Melanocyte of skin (primary cell): ENCODE data around the gene UTP15. TPM values are rescaled to one million over a fixed set of nuclear protein-coding genes. Genes with fewer than 3 reads are reported as not detected.

Experiments used
- total RNA-seq, 2 donors: library from RNA; depleted of rRNA; stranded (reverse); fragments of >200 nt; gene quantifications; 2 replicates each; pipeline ENCODE4 v1.2.3, GENCODE V29; 2012

Gene UTP15, protein sequence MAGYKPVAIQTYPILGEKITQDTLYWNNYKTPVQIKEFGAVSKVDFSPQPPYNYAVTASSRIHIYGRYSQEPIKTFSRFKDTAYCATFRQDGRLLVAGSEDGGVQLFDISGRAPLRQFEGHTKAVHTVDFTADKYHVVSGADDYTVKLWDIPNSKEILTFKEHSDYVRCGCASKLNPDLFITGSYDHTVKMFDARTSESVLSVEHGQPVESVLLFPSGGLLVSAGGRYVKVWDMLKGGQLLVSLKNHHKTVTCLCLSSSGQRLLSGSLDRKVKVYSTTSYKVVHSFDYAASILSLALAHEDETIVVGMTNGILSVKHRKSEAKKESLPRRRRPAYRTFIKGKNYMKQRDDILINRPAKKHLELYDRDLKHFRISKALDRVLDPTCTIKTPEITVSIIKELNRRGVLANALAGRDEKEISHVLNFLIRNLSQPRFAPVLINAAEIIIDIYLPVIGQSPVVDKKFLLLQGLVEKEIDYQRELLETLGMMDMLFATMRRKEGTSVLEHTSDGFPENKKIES
- 10 to 100 TPM; 31.0 to 51.6 TPM for total RNA-seq

GRCh38 chr5:73565139-73565968, at the start of gene UTP15, which contains the start of gene ANKRA2:
UTP15 (plus strand) TSS chr5:73565743; CDS start chr5:73567345, 1,602 bp downstream.
ANKRA2 (minus strand) TSS chr5:73565639; CDS start chr5:73562881, 2,758 bp downstream.

DNA sequence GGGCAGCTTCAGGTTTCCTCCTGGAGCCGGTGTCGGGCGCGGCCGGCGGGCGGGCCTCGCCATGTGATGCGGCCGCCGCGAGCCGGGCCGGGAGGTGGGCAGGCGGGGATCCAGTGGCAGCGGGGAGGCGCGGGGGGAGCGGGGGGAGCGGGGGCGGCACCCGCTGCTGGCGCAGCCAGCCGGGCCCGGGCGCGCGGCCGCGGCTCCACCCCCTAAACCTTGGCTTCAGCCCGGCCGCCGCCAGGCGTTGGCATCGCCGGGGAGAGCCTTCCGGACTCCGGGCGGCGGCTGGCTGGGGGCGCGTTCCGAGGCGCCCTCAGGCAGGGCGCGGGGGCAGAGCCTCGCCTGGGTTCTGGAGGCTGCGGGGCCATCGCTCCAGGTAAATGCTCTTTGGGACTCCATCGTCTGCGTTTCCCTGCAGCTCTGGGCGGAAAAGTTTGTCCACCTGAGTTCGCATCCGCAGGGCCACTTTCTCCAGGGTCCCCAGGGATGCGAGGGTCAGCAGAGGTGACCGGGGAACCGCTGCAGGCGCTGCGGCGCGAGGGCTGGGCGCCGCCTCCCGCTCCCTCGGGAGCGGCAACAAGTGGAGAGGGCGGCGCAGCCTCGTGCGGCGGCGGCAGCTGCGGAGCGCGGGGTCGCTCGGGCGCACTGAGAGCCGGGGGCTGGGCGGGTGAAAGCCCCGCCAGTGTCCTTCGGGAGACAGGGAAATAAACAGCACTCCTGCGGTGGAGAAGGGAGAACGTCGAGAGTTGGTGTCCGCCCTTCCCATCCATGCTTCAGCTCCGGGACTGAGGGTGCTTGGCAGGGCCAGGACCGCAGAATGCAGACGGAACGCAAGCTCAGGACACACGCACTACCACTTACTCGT, 60.6 kb downstream of the UTP15 start, which contains the start of gene ARHGEF28:
ARHGEF28 (plus strand) TSS at position 253 of the 868 bp plus-strand sequence. CDS start 58,656 bp downstream, outside the sequence.

Other genes starting within 250 kb of the UTP15 start
- not detected for gene FOXD1, start 117.0 kb upstream of the UTP15 start, total RNA-seq
- gene BTF3, start 67.3 kb upstream of the UTP15 start, total RNA-seq: 100 to 1,000 TPM; 137 to 217 TPM
- gene ANKRA2, start 104 bp upstream of the UTP15 start, total RNA-seq: 10 to 100 TPM; 15.3 to 17.6 TPM
- gene ARHGEF28, start 60.5 kb downstream of the UTP15 start, total RNA-seq: 1 to 10 TPM; 3.3 to 4.5 TPM